Limb (tissue), 2 donors: Measurements from ENCODE around the gene ZFP69.
"Not testable (repeated sequence)": the region's sequence is repeated elsewhere in the genome, so short reads cannot be mapped to it uniquely, and the experiment has no call there.

Source experiments
- DNase-seq, 2 donors: peaks; one replicate each; pipeline ENCODE4 v3.0.0-alpha.2; 2016; ENCODE audit errors: extremely low spot score in 2 of 2

ZFP69 gene

DNA sequence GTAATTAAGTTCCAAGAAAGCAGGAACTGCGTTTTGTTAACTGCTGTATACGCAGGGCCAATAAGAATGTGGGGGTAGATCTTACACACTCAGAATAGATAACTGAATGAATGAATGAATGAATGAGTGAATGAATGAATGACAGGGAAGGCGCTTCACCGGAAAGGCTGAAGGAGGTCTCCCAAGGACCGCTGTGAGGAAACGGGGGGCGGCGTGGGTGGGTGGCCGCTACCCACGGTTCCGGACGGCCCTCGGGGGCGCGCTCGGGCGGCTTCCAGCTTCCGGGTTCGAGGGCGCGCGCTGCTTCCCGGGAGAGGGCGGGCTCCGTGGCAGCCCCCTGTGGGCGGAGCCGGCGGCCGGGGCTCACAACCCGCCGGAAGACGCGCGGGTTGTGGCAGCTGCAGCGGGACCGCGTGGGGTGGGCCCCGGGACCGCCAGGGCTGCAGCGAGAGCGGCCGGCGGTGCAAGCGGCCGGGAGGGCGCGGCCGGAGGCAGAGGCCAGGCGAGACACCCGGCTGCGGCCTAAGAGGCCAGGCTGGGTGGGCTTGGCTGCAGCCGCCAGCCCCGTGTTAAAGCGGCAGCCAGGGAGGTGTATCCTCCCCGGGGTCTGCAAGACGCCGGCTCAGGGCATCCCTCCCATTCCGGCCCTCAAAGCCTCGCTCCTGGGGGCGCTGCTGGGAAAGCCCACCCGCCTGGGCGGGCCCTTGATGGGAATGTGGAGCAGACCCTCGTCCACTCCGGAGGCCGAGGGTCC lies at the start of gene ZFP69:
Gene ZFP69, plus strand, starts transcription at position 367 of the 754 bp plus-strand sequence. CDS start 2,072 bp downstream, outside the sequence.
- DNase-seq = peak; percentile 74 to 88

DNA sequence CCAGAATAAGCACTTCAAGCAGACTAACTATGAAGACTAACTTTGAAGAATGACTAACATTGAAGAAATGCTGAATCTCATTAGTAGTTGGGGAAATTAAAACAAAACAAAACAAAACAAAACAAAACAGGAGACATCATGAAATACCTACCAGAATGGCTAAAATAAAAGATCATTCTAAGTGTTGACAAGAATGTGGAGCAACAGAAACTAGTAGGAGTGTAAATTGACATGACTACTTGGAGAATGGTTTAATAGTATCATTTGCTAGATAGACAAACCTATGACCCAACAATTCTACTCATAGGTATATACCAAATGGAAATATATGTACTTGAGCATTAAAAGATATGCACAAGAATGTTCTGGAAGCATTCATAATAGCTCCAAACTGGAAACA lies 45.7 kb upstream of the ZFP69 start:
- no peak for DNase-seq

DNA sequence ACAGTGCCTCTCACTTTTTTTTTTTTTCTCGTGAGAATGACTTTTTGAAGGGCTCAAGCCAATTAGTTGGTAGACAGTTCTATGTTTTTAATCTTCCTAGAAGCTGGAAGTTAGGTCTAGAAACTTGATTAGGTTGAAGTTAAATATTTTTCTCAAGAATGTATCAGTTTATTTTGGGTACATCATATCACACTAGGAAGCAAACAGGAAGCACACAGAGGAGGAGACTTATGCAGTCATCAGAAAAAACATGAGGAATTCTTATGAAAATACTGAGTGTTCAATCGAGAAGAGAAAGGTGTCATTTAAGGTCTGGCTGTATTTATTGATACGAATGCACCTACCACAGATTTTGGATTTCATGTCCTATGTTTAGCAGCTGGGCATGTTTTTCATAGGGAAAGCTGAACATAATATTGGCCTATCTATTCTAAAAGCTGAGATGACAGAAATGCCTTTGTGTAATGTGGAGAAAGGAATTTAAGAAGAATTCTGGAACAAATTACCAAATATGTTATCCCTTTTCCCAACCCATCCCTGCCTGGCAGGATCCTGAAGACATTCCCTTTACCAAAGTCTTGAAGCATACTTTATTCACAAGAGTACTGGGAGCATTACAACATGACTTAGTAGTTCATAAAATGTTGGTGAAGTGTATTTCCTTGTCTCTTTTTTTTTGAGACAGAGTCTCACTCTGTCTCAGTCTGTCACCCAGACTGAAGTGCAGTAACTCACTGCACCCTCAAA lies 44.3 kb upstream of the ZFP69 start:
- DNase-seq = no peak

DNA sequence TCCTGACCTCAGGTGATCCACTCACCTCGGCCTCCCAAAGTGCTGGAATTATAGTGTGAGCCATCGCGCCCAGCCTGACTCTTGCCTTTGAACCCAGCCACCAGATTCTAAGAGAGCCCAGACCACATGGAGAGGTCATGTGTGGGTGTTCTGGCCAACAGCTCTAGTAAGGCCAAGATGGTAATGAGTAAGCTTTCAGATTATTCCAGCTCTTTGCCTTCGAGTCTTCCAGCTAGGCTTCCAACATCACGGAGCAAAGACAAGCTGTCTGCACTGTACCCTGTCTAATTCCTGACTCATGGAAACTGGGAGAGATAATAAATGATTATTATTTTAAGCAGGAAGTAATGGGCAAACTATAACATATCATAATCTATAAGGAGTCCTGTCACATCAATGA lies 41.6 kb upstream of the ZFP69 start:
- DNase-seq = no peak

DNA sequence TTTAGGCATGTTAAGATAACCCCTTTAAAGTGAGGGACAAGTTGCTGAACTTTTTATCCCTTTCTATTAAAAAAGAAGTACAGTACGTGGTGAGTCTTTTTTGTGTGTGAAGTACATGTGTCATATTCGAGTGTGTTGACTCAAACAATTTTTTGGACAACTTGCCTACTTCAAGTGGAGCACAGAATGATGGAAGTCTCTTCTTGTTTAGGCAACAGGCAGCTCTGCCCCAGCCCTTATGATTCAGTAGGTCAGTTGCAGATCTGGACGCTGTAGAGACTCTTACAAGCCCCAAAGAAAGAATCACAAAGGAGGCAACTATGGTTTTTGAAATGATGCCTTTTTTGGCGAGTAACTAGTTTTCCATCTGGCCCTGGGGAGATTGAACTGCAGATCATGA lies 41.2 kb upstream of the ZFP69 start:
- no peak for DNase-seq

DNA sequence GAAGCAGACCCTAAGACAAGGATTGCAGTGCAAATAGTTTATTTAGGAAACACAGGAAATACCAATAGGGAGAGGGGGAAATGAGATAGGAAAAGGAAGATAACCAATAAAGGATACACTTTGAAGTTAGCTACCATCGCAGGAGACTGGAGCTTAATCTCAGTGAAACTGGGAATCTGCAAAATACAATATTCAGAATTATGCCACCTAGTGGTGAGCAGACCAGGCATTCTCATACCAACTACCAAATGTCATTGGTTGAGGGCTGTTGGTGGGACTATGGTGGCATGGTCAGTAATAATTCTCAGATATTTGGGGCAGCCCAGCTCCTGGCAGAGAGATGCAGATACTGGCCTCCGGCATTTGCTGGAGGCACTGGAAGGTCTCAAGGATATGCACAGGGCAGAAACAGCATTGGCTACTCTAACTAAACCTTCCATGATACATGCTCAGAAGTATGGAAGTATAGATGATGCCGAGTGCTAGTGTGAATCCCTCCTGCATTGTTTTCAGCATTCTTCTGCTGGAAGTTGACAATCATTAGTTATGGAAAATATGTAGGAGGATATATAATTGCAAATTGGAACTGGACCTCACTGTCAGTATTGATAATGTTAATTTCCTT lies 38.6 kb upstream of the ZFP69 start:
- no peak for DNase-seq

DNA sequence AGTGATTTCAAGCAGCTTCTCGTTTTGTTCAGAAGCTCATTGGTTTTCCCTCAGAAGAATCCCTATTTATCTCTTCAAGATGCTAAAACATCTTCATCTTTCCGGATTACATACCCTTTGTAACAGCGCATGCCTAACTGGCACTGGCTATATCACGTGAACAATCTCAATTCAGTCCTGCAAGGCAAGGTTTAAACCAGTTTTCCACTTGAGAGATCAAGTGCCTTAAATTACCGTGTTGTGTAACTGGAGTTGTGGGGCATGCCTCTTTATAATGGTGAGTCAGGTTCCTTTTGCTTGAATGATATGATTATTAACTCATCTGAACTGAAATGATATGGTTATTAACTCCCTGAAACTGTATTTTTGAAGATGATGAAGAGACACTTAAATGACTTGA lies 37.8 kb upstream of the ZFP69 start:
- DNase-seq = no peak

DNA sequence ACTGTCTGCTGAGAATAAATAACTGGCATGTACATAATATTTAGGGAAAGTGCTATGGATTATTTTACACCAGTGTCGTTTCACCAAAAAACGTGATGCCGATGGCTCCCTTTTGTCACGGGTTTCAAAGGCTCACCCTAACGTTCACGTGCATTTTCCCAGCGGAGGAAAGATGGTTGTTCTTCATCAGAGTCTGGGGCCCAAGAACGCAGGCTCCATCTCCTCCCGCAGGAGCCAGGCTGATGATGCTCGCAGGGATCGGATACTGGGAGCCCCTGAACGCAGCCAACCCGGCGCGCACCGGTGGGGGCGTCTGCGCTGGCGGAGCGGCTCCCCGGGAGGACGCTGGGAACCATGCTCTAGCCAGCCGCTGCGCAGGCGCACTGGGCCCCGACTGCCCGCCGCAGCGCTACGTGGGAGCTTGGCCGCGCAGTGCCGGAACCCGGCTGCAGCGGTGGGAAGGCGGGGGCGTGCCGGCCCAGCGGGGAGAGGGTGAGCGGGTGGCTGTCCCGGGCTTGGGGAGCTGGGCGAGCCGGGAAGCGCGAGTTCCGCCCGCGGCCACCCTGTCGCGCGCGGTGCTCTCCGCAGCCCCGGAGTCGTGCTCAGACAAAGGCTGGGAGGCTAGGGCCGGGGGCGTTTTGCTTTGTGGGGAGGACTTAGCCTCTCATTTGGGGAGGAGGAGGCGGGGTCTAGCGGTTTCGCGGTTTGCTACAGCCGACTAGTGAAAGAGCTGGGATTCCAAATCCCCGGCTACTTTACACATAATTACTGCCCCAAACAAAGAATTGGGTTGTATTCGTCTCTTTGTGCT lies 27.2 kb upstream of the ZFP69 start, which contains the start of gene ZFP69B:
Gene ZFP69B, plus strand, starts transcription at position 793 of the 811 bp plus-strand sequence. CDS start 486 bp downstream, outside the sequence.
- peak; percentile 90 to 96 for DNase-seq

DNA sequence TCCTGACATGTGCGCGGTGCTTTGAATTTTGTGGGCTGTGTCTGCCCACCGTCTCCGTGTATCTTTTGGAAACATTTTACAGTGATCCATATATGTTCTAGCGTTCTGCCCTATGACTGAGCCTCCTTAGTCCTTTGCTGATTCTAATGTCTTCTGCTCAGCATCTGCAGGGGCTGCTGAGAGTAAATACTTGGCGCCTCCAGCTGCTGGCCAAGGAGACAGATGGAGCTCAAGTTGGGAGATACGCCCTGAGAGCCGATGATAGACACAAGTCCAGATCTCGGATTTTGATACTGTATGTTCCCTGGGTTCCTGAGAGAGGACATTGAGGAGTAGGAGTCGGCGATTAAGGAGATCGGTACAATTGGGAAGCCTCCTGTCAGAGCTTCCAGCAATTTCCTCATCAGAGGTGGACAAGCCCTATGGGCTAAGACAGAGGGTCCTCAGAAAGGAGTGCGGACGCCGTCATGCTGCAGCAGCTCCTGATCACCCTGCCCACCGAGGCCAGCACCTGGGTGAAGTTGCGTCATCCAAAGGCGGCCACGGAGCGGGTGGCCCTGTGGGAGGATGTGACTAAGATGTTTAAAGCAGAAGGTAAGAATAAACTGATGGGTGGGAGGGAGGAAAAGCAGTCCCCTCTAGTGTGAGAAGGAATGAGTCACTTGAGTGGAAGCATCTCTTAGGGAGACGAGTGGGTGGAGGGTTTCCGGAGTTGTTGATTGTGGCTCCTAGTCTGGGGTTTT lies 26.4 kb upstream of the ZFP69 start:
- DNase-seq = no peak

DNA sequence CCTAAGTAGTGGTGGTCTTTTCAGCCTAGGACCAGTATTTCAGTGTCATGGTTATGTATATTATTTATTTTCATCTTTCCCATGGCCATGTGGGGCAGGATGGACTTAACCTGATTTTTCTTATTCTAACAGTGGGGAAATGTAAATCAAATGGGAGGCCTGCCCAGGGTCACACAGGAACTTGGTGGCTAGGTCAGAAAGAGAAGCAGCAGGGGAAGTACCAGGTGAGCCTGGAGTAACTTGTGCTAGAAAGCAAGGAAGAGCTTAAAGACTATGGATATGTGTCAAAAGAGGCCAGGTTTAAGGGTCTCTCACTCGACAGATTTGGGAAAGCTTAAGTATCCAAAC lies 25.9 kb upstream of the ZFP69 start:
- no peak for DNase-seq

DNA sequence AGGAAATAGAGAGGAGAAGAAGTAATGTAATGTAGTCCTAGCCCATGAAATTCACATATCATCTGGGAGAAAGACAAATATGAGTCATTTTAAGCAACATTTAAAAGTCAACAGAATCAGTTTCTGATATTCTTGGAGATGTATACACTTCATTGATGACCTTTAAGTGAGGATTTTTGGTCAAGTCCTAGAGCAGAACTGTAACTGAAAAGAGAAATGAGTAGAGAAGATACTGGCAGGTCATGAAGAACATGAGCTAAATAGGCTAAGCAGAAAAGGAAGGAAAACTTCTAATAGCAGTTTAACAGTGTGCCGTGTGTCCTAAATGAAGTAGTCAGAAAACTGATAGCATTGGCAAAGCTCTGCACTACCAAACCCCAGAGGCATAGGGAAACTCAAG lies 22.2 kb upstream of the ZFP69 start:
- no peak for DNase-seq

DNA sequence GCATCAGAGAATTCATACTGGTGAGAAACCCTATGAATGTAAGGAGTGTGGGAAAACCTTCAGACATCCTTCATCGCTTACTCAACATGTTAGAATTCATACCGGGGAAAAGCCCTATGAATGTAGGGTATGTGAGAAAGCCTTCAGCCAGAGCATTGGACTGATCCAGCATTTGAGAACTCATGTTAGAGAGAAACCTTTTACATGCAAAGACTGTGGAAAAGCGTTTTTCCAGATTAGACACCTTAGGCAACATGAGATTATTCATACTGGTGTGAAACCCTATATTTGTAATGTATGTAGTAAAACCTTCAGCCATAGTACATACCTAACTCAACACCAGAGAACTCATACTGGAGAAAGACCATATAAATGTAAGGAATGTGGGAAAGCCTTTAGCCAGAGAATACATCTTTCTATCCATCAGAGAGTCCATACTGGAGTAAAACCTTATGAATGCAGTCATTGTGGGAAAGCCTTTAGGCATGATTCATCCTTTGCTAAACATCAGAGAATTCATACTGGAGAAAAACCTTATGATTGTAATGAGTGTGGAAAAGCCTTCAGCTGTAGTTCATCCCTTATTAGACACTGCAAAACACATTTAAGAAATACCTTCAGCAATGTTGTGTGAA lies 14.0 kb upstream of the ZFP69 start:
- DNase-seq = no peak

DNA sequence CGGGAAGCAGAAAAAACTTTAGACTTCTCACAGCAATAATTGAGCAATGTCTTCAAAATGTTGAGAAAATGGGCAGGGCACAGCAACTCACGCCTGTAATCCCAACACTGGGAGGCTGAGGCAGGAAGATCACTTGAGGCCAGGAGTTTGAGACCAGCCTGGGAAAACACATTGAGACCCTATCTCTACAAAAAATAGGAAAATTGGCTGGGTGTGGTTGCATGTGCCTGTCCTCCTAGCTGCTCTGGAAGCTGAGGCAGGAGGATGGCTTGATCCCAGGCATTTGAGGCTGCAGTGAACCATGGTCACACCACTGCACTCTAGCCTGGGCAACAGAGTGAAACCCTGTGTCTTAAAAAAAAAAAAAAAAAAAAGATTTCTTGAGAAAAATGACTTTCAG lies 7.8 kb upstream of the ZFP69 start:
- no peak for DNase-seq

DNA sequence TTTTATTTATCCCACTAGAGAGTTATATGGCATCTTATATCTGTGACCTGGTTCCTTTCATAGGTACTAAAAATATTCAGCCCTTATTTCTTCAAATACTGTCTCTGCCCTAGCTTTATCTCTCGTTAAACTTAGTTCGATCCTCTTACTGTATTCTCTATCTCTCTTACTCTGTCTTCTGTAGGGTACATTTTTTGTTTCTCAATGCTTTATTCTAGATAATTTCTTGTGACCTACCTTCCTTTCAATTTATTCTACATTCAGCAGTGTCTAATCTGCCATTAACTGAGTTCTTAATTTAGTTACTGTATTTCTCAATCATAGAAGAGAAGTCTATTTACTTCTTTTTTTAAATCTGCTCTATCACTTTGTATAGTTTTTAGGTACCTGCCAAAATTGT lies 1.8 kb upstream of the ZFP69 start:
- no peak for DNase-seq

DNA sequence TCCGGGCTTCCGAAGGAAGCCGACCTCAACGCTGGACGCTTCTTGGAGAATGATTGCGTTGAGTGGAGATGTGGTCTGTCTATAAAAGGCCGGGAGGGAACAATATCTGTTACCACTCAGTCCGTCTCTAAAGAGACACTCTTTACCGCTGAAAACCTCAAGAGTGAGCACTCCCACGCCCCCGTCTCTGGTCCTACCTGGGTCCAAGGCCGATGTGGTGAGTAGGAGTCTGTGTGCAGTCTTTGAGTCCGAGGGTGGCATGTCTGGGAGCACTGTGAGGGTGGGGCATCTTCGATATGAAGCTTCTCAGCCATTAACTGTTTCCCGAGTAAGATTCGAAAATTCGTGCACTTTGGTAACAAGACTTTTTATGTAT lies 576 bp downstream of the ZFP69 start:
- DNase-seq = no peak

DNA sequence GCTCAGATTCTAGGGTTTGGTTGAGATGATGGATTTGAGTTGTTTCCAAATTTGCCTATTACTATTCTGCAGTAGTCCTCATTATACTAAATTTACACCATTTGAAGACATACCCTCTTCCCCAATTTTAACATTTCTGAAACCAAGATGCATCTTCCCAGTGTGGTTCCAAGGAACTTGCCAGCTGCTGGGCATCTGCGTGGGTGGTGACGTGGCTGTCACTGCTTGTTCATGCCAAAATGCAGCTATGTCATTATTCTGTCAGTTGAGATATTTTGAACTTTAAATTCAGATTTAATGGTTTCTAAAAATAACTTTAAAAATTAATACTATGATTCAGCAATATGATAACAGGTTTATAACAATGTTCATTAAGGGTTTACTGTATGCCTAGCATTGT lies 1.2 kb downstream of the ZFP69 start:
- no peak for DNase-seq

DNA sequence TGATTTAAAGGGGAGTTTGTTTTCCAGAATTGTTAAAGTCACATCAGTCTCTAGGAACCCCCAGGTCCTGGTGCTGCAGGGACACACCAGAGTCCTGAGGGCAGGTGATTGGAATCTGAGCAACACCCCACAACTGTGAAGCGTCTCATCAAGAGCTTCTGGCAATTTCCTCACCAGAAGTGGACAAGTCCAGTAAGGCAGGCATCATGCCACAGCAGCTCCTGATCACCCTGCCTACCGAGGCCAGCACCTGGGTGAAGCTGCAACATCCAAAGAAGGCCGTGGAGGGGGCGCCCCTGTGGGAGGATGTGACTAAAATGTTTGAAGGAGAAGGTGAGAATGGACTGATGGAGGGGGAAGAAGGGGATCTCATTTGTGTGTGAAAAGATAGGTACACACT lies 2.1 kb downstream of the ZFP69 start:
- no peak for DNase-seq

DNA sequence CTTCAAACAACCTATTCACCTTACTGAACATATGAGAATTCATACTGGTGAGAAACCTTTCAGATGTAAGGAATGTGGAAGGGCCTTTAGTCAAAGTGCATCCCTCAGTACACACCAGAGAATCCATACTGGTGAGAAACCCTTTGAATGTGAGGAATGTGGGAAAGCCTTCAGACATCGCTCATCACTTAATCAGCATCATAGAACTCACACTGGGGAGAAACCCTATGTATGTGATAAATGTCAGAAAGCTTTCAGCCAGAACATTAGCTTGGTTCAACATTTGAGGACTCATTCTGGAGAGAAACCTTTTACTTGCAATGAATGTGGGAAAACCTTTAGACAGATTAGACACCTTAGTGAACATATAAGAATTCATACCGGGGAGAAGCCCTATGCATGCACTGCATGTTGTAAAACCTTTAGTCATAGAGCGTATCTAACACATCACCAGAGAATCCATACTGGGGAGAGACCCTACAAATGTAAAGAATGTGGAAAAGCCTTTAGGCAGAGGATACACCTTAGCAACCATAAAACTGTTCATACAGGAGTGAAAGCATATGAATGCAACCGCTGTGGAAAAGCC lies 18.3 kb downstream of the ZFP69 start:
- DNase-seq = no peak

DNA sequence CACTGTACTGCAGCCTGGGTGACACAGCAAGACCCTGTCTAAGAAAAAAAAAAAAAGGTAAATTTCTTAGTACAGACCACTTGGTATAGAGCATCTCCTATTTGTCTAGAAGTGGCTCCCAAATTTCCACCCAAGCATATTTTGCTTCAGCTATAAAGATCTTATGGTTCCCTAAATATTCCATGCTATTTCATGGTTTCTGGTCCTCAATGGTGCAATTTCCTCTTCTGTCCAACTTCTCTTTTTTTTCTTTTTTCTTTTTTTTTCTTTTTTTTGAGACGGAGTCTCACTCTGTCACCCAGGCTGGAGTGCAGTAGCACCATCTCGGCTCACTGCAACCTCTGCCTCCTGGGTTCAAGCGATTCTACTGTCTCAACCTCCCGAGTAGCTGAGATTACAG lies 25.6 kb downstream of the ZFP69 start:
- not testable (repeated sequence) for DNase-seq

DNA sequence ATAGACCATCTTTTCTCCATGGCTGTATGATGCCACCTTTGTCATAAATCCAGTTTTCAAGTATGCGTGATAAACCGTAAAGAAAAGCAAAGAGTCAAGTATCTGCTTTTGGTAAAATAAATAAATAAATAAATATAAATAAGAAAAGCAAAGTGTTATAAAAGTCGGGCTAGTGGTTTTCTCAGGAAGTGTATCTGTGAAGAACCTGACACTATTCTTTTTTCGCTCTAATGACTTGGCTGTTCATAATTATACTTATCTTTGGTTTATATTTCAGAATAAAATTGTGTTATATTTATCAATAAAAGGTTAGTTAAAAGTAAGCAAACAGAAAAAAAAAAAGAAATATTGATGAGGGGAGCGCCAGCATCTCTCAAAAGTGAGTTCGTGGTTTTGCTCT lies 30.9 kb downstream of the ZFP69 start:
- DNase-seq = no peak
